GM18519 (cell line): Measurements from ENCODE around the gene OGN.

ENCODE experiments used
- ATAC-seq: cut with Tn5 transposase; IDR thresholded peaks from one replicate; pipeline ENCODE4 v1.9.1; 2021; ENCODE audit warnings: mild to moderate bottlenecking, moderate library complexity; ENCODE audit not compliant: unreplicated experiment, low FRiP score

OGN gene

DNA sequence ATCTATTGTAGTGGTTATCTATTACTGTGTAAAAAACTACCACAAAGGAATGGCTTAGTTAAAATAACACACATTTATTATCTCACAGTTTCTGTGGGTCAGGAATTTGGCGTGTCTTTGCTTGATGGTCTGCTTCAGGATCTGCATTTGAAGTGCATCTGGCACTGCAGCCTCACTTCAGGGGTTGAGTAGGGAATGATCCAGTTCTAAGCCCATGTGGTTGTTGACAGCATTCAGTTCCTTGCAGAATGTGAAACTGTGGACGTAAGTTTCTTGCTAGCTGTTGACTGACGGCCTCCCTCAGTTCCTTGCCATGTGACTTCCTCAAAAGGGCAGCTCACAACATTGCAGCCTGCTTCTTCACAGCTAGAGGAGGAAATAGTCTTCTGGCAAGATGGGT, 2.1 kb upstream of the OGN start:
- ATAC-seq = no peak

DNA sequence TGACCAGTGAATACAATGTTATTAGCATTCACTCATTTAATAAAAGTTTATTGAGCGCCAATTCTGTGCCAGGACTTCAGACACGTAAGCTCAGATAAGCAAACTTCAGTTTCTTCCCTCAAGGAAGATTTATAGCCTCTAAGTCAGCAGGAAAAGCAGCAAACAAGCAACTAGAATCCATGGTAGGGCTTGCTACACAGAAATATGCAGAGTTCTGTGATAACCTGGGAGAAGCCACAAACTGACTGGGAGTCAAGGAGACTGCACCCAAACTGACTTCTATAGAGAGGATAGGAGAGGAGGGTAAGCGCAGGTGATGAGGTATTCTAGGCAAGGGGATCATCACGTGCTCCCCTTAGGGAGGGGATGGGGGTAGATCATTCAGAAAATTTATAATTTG, 1.4 kb upstream of the OGN start:
- ATAC-seq = no peak

DNA sequence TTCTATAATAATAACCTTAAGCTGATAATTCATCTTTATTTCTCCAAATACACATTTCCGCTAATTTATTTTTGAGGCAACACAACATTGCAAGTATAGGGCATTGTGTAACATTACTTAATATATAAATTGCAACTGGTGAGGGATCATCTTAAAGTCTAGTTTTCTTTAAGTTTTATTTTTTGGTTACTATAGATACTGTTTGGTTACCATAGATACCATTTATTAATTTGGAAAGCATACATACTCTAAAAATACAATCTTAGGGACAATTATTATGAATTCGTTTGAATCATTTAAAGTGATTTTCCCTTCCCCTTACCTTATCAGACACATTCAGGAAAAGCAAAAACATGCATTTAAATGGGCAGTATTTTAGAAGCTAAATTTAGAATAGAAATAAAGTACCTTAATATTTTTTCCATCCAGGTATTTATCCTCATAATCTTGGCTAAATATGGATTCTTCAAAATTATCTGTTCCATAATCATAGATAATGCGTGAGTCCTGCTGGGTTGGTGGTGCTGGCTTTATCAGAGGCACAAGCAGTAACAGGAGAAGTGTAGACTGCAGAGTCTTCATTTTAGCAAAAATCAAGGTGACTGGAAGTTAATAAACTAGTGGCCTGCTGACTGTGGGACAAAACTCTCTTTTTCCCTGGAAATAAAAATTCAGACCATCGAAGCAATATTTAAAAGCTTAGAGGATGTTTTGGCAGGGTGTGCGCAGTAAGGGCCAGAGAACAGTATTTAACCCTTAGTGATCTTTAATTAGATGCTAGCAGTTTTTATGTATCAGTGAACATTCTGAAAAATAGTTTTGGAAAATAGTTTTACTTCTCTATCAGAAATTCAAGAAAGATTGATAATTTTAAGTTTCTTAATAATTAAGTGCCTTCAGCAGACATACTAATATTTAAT, 1.3 kb downstream of the OGN start:
- ATAC-seq = no peak

DNA sequence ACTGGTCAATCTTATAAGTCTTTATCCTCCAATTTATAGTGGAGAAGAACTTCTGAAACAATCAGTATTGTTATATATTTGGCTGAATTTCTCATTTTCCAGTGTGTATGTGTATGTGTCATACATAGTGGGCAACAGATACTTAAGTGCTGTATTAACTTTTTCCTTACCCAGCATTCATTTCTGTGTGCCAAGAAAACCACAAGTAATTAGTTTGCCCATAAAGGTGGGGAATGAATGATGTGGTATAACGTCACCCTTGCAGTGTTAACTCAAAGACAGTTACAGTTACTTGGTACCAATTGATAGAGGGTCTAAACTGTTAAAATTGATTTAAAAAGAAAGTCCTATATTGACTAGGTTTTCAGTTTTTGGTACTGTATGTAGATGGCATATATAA, 2.0 kb downstream of the OGN start:
- ATAC-seq = no peak

DNA sequence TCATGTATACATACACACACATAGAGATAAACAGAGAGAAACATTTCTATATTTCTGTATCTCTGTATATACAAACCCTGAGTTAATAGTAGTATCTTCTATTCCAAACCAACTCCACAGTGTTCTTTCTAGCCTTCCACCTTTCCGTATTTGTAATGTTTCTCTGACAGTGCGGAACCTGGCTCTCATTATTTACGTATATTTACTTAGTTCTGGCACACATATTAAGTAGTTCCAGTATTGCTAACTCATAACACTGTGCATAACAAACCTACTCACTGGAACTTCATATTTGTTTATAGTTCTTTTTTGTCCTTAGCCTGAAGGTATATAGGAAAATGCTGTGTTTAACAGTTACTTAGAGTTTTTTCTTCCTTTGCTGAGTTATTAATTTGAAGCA, 6.5 kb downstream of the OGN start:
- no peak for ATAC-seq

DNA sequence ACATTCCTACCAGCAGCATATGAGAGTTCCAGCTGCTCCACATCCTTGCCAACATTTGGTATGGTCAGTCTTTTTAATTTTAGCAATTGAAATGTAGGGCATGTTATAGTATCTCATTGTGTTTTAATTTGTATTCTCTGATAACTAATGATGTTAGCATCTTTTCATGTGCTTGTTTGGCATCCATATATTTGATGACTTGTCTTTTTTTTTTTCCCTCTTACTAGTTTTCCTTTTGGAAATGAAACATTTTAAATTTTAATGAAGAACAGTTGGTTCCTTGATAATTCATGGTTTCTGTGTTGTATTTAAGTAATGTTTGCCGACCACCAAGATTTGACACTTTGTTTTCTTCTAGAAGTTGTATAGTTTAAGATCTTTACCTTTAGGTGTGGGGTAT, 8.8 kb downstream of the OGN start:
- no peak for ATAC-seq

DNA sequence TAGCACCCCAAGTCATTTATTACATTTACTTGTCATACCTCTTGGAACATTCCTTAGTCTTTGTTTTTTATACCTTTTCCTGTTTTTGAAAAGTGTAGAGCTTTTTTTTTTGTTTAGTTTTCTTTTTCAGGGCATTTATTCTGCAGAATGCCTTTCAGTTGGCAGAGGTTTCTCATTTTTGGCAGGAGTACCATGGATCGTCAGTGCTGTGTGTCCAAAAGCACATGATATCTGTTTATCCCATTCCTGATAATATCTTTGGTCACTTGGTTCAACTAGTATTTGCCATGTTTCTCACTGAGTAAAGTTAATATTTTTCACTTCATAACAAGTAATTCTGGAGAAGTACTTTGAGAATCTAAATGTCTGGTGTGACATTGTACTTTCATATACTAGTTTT, 10.7 kb downstream of the OGN start:
- no peak for ATAC-seq

DNA sequence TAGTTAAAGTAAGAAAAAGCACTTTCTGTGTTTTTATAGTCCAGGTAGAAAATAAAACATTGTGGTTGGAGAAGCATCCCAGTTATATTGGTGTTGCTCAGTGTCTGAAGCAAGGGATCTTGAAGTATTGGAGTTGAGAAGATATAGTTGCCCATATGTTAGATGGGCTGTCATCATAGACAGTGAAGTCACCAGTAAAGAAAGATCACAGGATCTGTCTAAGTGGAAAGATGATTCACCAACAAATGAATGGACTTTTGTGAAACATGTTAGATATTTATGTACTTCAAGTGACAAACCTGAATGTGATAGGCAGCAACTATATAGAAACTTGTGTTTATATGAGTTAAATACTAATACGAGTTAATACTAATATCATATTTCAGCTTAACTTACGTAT, 11.7 kb downstream of the OGN start:
- ATAC-seq = no peak

DNA sequence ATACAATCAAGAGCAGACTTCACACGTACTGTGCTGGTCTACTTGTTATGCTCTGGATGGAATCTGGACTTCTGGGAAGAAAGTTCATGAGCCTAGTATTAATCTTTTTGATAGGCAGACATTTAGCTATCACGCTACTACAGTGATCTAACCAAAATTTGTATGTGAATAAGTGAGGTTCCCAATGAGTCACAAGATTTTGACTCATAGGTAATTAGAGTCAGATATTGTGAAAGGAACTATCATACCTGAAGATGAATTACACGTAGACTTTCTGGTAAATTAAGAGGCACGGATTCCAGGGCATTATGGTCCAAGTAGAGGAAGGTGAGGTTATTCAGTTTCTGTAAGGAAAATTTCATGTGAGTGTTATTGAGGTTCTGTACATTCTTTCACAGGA, 18.4 kb downstream of the OGN start:
- no peak for ATAC-seq

DNA sequence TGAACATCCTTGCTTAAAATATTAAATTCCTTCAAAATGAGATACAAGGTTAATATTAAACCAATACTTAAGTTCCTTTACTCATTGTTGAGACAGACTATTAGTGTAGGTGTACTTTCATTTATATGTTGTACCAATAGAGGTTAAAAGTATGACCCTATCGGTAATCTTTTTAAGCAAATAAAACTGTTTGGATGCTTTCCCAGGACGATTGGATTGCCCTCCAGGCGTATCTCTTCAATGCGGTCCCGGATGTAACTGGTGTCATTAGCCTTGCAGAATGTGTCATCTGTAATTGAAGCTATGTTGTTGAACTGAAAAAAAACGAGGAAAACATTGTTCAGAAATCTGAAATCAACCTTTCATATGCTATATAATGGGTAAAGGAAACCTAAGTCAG, 18.9 kb downstream of the OGN start:
- ATAC-seq = no peak

DNA sequence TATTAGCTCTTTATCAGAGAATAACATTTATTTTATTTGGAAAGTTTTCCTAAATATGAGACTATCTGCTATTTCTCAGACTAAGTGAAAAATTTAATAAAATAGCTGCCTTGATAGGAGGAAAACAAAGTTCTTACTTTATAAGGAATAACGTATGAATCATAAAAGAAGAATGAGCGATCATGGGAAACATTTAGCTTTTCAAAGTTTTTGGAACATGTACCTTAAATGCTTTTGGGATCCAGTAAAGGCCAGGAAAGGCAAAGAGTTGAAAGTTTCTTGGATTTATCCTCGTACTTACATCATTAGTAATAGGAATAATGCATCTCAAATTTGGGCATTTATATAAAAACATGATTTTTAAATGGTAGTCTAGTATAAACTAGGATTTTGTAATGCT, 19.4 kb downstream of the OGN start:
- ATAC-seq = no peak

DNA sequence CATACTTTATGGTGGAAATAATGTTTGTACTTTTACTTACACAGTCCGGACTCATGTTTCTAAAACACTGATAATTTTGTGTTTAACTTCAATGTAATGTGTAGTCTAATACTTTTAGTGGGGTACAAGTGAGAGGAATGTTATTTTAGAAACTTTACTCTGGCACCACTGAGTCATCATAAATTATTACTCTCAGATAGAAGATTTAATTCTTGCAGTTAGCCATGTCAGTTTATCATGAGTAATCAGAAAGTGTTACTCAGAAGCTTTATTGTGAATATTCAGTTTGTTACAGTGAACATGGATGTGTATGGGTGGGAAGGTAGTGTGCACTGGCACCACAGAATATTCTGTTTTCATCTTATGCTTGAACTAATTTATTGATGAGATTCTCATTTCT, 20.0 kb downstream of the OGN start:
- ATAC-seq = no peak

DNA sequence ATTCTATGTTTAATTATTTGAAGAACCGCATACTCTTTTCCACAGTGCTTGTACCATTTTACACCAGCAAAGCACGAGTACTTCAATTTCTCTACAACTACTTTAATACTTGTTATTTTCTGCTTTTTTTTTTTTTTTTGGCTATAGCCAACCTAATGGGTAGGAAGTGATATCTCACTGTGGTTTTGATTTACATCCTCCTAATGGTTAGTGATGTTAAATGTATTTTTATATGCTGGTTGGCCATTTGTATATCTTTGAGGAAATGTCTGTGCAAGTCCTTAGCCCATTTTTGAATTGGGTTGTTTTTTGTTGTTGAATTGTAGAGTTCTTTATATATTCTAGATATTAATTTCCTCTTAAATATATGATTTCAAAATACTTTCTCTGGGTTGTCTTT, 22.6 kb downstream of the OGN start:
- no peak for ATAC-seq

DNA sequence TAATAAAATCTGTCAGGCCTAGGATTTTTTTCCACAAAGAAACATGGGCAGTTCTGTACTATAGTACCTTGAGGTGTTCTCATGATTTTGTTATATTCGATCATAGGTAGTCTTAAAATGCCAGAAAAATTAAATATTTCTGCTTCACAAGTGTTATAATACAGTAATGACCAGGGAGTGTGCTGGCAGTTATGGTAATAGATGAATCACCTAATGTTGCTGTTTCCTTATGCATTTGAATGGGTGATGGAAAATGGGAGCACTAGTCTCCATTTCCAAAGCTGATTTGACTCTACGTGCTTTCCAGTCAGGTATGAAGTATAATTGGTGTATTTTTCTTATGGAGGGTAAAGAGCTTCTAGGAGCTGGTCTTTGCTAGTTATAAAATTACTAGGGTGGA, 23.8 kb downstream of the OGN start:
- no peak for ATAC-seq

DNA sequence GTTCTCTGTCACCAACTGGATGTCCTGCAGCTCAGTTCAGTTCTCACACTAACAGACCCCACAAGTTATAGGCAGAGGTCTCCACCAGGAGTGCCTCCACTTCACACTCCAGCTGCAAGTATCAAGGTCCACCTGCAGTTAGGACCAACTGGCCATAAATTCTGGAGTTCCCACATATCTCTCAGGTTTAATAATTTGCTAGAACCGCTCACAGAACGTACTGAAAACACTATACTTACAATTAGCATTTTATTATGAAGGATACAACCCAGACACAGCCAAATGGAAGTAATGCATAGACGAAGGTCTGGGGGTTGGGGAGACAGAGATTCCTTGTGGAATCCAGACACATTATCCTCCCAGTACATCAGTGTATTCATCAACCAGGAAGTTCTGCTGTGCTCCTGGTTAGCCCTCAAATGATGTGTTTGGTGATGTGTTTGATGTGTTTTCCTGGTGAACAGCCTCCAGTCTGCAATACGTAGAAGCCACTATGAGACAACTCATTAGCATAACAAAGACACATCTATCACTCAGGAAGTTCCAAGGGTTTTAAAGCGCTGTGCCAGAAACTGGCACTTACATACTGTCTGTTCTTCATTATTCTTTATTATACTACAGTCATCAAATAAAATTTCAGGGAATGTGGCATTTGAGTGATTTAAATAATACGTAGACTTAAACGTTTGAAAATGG, 25.4 kb downstream of the OGN start:
- ATAC-seq = no peak

DNA sequence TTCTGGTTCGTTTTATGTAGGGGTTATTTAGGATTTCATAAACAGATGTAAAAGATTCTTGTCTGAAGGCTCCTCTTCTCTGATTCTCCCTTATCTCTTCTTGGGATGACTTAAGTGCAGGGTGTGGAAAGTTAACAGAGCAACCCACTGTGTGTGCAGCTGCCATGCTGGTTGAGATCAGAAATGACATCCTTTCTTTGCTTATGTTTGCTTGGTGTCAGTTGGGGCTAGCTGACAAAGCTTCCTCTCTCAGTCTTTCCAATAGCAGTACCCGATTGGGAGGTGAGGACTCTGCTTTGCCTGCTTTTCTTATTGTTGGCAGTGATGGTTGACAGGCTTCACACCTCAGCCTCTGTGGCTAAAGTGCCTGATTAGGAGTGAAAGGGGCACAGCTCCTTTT, 26.5 kb downstream of the OGN start:
- ATAC-seq = no peak

DNA sequence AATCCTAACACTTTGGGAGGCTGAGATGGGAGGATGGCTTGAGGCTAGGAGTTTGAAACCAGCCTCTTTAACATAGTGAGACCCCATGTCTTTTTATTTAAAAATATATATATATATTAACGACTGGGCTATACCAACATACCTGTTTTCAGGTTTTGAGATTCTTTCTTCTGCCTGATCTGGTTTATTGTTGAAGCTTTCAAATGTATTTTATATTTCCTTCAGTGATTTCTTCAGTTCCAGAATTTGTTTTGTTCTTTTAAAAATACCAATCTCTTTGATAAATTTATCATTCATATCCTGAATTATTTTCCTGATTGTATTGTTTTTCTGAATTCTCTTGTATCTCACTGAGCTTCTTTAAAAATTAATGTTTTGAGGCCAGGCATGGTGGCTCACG, 31.2 kb downstream of the OGN start:
- ATAC-seq = no peak

DNA sequence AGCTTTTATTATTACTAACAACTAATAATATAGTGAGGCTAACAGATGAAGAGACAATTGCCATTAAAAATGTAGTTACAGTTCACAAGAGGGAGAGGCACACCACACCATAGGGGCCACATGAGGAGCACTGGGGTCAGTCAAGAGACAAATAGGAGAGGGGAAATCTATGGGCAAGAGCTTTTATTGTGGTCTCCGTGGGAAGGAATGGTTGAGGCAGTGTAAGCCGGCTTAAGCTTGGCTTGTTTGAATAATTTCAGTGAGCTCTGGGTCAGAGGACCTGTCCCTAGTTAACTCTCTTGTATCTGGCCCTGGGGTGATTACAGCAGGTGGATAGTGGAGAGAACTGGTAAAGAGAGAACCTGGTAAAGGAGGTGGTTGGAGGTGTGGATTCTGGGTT, 35.3 kb downstream of the OGN start:
- no peak for ATAC-seq

DNA sequence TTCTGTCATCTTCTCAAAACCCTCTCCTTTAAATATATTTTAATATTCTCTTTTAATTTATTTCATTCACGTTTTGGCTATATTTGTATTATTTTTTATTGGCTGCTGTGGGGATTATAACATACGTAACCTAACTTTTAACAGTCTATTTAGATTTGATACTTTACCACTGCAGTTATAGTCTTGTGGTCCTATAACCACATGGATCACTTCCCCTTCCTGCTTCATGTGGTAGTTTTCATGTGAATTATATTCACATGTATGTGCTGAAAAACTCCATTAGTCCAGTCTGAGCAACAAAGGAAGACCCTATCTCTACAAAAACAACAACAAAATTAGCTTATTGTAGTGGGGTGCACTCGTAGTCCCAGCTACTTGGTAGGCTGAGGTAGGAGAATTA, 44.3 kb downstream of the OGN start:
- no peak for ATAC-seq

DNA sequence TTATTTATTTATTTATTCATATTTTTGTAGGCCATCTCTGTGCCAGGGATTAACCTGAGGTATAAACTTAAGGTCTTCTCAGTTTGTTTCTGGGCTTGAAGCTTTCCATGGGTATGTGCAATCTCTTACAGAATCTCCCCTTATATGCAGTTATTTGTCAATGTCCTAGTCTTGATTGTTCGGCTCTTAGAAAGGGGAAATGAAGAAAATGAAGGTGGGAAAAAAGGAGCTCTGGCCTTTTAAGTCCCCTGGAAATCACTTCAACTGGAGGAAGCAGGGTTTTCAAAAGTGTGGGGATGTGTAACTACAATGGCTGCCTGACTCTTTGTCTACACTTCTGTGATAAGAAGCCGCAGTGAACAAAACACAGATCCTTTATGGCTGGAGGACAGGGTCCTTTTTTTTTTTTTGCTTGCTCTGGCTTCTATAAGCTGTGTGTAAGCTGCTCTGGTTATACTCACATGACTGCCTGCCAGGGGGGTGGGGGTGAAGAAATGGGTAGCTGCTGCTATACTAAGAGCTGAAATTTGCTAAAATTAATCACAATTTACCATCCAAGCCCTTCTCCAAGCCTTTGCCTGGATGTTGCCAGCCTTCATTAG, 44.9 kb downstream of the OGN start:
- ATAC-seq = no peak

DNA sequence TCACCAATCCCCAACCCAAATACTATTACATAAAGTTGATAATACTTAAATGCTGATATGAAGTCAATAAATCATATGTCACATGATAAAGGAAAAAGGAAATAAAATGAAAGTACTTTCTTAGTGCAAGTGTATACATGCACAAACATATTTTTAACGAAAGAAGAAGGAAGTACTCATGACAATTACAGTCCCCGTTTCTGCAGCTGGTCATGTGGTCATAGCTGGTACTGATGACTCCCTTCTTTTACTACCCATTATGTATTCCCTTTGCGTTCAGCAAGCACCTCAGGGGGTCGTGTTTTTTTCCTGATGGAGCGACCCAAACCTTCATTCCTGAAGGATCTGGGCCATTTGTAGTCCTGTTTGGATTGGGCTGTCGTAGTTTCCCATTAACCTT, 51.3 kb downstream of the OGN start:
- no peak for ATAC-seq

DNA sequence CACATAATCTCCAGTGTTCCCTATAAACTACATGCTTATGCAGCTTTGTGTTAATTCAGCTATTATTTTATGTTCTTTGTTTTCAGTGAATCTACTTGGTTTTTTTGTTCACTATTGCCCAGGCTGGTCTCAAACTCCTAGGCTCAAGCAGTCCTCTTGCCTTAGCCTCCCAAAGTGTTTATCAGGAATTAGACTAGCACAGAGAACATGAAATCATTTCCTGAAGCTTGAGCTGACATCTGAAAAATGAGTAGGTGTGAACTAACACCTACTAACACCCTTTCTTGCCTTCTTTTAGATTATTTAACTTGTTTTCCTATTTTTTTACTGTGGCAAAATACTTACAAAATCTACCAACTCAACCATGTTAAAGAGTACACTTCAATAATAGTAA, 53.6 kb downstream of the OGN start:
- no peak for ATAC-seq
